IPS DF 4.7 (cell line): ENCODE measurements around the gene SLC22A8.
"Not testable (repeated sequence)": the region's sequence is repeated elsewhere in the genome, so short reads cannot be mapped to it uniquely, and the experiment has no call there.

Experiments
- DNase-seq: peaks from one replicate; pipeline ENCODE4 v3.0.0-alpha.2; 2013; ENCODE audit warnings: low spot score; ENCODE audit errors: extremely low read depth

Gene SLC22A8

GRCh38 chr11:62988276-62988675 is 27.4 kb downstream of the SLC22A8 start:
- no peak for DNase-seq

- DNase-seq = no peak
These were observed 30.4 kb downstream of the SLC22A8 start for GRCh38 chr11:62985041-62985750.

GRCh38 chr11:62984451-62984991 is 31.1 kb downstream of the SLC22A8 start, which contains the start of gene SLC22A6:
Gene SLC22A6, minus strand, starts transcription at chr11:62984967. Its CDS starts 277 bp downstream, at chr11:62984690.
- no peak for DNase-seq

GRCh38 chr11:62983536-62984199 is 32.0 kb downstream of the SLC22A8 start:
- DNase-seq = no peak

GRCh38 chr11:62981743-62982142 is 33.9 kb downstream of the SLC22A8 start:
- no peak for DNase-seq

GRCh38 chr11:62980133-62980760 is 35.4 kb downstream of the SLC22A8 start:
- no peak for DNase-seq

- no peak for DNase-seq
These were observed 39.5 kb downstream of the SLC22A8 start for GRCh38 chr11:62976109-62976508.

GRCh38 chr11:62974848-62975522 is 40.7 kb downstream of the SLC22A8 start:
- DNase-seq = no peak

- no peak for DNase-seq
These were observed 50.1 kb downstream of the SLC22A8 start for GRCh38 chr11:62965574-62965973.

- no peak for DNase-seq
These were observed 53.2 kb downstream of the SLC22A8 start for GRCh38 chr11:62962391-62962790.

- DNase-seq = no peak
These were observed 54.5 kb downstream of the SLC22A8 start for GRCh38 chr11:62961017-62961570.

GRCh38 chr11:62959422-62959980 is 56.1 kb downstream of the SLC22A8 start:
- DNase-seq = no peak

- no peak for DNase-seq
These were observed 56.9 kb downstream of the SLC22A8 start for GRCh38 chr11:62958547-62959421.

GRCh38 chr11:62957147-62957546 is 58.5 kb downstream of the SLC22A8 start:
- DNase-seq = no peak

GRCh38 chr11:62954478-62954877 is 61.2 kb downstream of the SLC22A8 start:
- no peak for DNase-seq

- DNase-seq = no peak
These were observed 61.8 kb downstream of the SLC22A8 start for GRCh38 chr11:62953811-62954210.

GRCh38 chr11:62948765-62949320 is 66.8 kb downstream of the SLC22A8 start:
- DNase-seq = no peak

GRCh38 chr11:62945538-62945937 is 70.1 kb downstream of the SLC22A8 start:
- not testable (repeated sequence) for DNase-seq
